K562 (cell line): ENCODE measurements around the gene SPG21. TPM values are rescaled to one million over a fixed set of nuclear protein-coding genes. Genes with fewer than 3 reads are reported as not detected.

ENCODE experiments used
- BHLHE40 ChIP-seq: IDR thresholded peaks from 2 replicates; pipeline ENCODE4 v1.6.1; 2011; ENCODE audit warnings: low read length, improper control_type of control experiment
- C11orf30 ChIP-seq: fragments of 450-650 bp; IDR thresholded peaks from 2 replicates; pipeline ENCODE4 v1.6.1; 2016; ENCODE audit warnings: low read depth, mild to moderate bottlenecking
- CBX1 ChIP-seq: sonication (generic); IDR thresholded peaks from 2 replicates; pipeline ENCODE4 v1.6.1; 2016; ENCODE audit warnings: antibody characterized with exemption, low read depth, mild to moderate bottlenecking
- CREM ChIP-seq: IDR thresholded peaks from 2 replicates; pipeline ENCODE4 v1.6.1; 2014; ENCODE audit warnings: antibody characterized with exemption, low read depth
- CSDE1 ChIP-seq, 2 experiments: fragments of 450-650 bp; IDR thresholded peaks; 2 replicates each; pipeline ENCODE4 v1.6.1; 2016; ENCODE audit warnings: mild to moderate bottlenecking in 1 of 2
- EHMT2 ChIP-seq: fragments of 450-650 bp; IDR thresholded peaks from 2 replicates; pipeline ENCODE4 v1.6.1; 2018; ENCODE audit warnings: antibody characterized with exemption
- ELF1 ChIP-seq: fragments of 200-800 bp; sonication (Bioruptor generic); IDR thresholded peaks from 2 replicates; pipeline ENCODE4 v1.6.1; 2016; ENCODE audit warnings: missing genetic modification characterization, missing compliant biosample characterization
- KAT8 ChIP-seq: fragments of 450-650 bp; IDR thresholded peaks from 2 replicates; pipeline ENCODE4 v1.6.1; 2016; ENCODE audit warnings: low read depth, mild to moderate bottlenecking
- PHB2 ChIP-seq: fragments of 450-650 bp; IDR thresholded peaks from 2 replicates; pipeline ENCODE4 v1.6.1; 2017; ENCODE audit warnings: low read depth
- PHF8 ChIP-seq: fragments of 200-600 bp; sonication (generic); IDR thresholded peaks from 2 replicates; pipeline ENCODE4 v1.6.1; 2012; ENCODE audit warnings: mixed run types, mild to moderate bottlenecking, inconsistent platforms, low read length, moderate library complexity, borderline replicate concordance
- RAD21 ChIP-seq, 2 experiments: fragments of 250-450 bp in 1 of 2; fragments of 450-650 bp in 1 of 2; sonication (Bioruptor Pico) in 1 of 2; formaldehyde crosslinking in 1 of 2; IDR thresholded peaks in 1 of 2; conservative IDR thresholded peaks in 1 of 2; 2 replicates each; pipeline versions ENCODE4 v1.4.0 to v1.8.0; 2020 to 2022; ENCODE audit warnings: mild to moderate bottlenecking in 2 of 2, moderate library complexity in 1 of 2
- SUPT5H ChIP-seq: fragments of 450-650 bp; IDR thresholded peaks from 2 replicates; pipeline ENCODE4 v1.6.1; 2016
- TARDBP ChIP-seq: fragments of 450-650 bp; IDR thresholded peaks from 2 replicates; pipeline ENCODE4 v1.6.1; 2016
- TOE1 ChIP-seq, 2 experiments: fragments of 450-650 bp in 1 of 2; sonication (generic) in 1 of 2; formaldehyde crosslinking in 1 of 2; IDR thresholded peaks; 2 replicates each; pipeline versions ENCODE4 v1.7.1 to v1.8.0; 2016 to 2022; ENCODE audit warnings: borderline replicate concordance in 2 of 2, mild to moderate bottlenecking in 2 of 2, antibody characterized with exemption in 1 of 2, inconsistent platforms in 1 of 2, low read depth in 1 of 2, missing genetic modification reagents in 1 of 2, moderate library complexity in 1 of 2
- polyA plus RNA-seq, 8 experiments: library from polyadenylated mRNA; depleted of rRNA in 4 of 8; stranded (reverse) in 5 of 8; unstranded in 3 of 8; fragments of >200 nt; fragmentation: Nextera tagmentation in 2 of 8; fragmentation: Illumina TruSeq in 1 of 8; extraction: Ambion mirVana in 2 of 8; extraction: Trizol in 1 of 8; gene quantifications; 2 replicates each; pipeline versions ENCODE4 v1.2.1 to v1.2.3, GENCODE V29; 2011 to 2014; ENCODE audit warnings: inconsistent platforms in 1 of 8, missing spikeins in 1 of 8
- total RNA-seq, 7 experiments: library from RNA; depleted of rRNA in 6 of 7; stranded (reverse); fragments of >200 nt in 6 of 7; fragmentation: Illumina TruSeq in 2 of 7; extraction: Trizol in 2 of 7; gene quantifications; 2 replicates each; pipeline versions ENCODE4 v1.2.1 to v1.2.3, GENCODE V29; 2011 to 2021; ENCODE audit warnings: low replicate concordance in 1 of 7
- TF ChIP-seq, protein P1 (sequence below): fragments of 450-650 bp; IDR thresholded peaks from 2 replicates; pipeline ENCODE4 v1.6.1; 2016; ENCODE audit warnings: mild to moderate bottlenecking, moderate library complexity
- TF ChIP-seq, protein P2 (sequence below): sonication (generic); formaldehyde crosslinking; IDR thresholded peaks from 2 replicates; pipeline ENCODE4 v1.9.0; 2022; ENCODE audit warnings: mild to moderate bottlenecking, missing genetic modification reagents

SPG21 gene
- total and polyA plus RNA-seq, 9 of the 15 experiments (the other 6 are each of a cell fraction or from before 2014, with no cell fraction given) = 22.8 to 98.8 (median 65.1) TPM

DNA sequence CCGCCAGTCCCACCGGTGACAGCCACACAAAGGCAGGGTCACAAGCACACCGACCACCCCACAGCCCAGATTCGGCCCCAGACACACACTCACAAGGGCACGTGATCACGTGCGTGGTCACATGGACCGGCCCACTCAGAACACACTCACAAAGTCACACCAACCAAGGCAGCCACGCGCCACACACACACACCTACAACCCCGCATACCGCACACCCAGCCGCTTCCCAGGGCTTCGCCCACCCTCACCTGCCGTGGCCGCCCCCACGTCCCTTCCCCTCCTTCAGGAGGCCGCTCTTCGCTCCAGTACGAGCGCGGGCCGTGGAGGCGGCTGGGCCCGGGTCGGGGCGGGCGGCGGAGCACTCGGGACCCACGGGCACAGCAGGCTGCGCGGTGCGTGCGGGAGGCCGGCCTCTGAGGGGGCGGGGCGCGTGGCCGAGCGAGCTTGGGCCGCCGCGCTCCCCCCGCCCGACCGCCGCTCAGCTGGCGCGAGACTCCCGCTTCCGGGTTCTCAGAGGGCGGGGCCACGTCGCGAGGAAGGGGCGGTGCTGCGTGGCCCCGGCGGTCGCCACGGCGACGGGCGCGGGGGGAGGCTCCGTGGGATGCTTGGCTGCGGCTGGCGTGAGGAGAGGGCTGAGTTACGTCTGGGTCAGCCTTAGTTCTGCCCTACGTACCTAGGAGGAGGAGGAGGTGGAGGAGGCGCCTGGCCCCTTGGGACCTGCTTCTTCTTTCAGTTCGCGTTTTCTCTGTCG, at the start of gene SPG21 (continued):
- TF ChIP-seq CBX1 = 0 out of 2 replicates have a peak, but pooled peaks have one; percentile 18
- peak; percentile 86; the same call in 1 of the 2 replicates for TF ChIP-seq TARDBP
- TF ChIP-seq, protein P1, sequence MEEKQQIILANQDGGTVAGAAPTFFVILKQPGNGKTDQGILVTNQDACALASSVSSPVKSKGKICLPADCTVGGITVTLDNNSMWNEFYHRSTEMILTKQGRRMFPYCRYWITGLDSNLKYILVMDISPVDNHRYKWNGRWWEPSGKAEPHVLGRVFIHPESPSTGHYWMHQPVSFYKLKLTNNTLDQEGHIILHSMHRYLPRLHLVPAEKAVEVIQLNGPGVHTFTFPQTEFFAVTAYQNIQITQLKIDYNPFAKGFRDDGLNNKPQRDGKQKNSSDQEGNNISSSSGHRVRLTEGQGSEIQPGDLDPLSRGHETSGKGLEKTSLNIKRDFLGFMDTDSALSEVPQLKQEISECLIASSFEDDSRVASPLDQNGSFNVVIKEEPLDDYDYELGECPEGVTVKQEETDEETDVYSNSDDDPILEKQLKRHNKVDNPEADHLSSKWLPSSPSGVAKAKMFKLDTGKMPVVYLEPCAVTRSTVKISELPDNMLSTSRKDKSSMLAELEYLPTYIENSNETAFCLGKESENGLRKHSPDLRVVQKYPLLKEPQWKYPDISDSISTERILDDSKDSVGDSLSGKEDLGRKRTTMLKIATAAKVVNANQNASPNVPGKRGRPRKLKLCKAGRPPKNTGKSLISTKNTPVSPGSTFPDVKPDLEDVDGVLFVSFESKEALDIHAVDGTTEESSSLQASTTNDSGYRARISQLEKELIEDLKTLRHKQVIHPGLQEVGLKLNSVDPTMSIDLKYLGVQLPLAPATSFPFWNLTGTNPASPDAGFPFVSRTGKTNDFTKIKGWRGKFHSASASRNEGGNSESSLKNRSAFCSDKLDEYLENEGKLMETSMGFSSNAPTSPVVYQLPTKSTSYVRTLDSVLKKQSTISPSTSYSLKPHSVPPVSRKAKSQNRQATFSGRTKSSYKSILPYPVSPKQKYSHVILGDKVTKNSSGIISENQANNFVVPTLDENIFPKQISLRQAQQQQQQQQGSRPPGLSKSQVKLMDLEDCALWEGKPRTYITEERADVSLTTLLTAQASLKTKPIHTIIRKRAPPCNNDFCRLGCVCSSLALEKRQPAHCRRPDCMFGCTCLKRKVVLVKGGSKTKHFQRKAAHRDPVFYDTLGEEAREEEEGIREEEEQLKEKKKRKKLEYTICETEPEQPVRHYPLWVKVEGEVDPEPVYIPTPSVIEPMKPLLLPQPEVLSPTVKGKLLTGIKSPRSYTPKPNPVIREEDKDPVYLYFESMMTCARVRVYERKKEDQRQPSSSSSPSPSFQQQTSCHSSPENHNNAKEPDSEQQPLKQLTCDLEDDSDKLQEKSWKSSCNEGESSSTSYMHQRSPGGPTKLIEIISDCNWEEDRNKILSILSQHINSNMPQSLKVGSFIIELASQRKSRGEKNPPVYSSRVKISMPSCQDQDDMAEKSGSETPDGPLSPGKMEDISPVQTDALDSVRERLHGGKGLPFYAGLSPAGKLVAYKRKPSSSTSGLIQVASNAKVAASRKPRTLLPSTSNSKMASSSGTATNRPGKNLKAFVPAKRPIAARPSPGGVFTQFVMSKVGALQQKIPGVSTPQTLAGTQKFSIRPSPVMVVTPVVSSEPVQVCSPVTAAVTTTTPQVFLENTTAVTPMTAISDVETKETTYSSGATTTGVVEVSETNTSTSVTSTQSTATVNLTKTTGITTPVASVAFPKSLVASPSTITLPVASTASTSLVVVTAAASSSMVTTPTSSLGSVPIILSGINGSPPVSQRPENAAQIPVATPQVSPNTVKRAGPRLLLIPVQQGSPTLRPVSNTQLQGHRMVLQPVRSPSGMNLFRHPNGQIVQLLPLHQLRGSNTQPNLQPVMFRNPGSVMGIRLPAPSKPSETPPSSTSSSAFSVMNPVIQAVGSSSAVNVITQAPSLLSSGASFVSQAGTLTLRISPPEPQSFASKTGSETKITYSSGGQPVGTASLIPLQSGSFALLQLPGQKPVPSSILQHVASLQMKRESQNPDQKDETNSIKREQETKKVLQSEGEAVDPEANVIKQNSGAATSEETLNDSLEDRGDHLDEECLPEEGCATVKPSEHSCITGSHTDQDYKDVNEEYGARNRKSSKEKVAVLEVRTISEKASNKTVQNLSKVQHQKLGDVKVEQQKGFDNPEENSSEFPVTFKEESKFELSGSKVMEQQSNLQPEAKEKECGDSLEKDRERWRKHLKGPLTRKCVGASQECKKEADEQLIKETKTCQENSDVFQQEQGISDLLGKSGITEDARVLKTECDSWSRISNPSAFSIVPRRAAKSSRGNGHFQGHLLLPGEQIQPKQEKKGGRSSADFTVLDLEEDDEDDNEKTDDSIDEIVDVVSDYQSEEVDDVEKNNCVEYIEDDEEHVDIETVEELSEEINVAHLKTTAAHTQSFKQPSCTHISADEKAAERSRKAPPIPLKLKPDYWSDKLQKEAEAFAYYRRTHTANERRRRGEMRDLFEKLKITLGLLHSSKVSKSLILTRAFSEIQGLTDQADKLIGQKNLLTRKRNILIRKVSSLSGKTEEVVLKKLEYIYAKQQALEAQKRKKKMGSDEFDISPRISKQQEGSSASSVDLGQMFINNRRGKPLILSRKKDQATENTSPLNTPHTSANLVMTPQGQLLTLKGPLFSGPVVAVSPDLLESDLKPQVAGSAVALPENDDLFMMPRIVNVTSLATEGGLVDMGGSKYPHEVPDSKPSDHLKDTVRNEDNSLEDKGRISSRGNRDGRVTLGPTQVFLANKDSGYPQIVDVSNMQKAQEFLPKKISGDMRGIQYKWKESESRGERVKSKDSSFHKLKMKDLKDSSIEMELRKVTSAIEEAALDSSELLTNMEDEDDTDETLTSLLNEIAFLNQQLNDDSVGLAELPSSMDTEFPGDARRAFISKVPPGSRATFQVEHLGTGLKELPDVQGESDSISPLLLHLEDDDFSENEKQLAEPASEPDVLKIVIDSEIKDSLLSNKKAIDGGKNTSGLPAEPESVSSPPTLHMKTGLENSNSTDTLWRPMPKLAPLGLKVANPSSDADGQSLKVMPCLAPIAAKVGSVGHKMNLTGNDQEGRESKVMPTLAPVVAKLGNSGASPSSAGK = peak; percentile 74
- TF ChIP-seq CREM = peak; percentile 72
- TF ChIP-seq, protein P2, sequence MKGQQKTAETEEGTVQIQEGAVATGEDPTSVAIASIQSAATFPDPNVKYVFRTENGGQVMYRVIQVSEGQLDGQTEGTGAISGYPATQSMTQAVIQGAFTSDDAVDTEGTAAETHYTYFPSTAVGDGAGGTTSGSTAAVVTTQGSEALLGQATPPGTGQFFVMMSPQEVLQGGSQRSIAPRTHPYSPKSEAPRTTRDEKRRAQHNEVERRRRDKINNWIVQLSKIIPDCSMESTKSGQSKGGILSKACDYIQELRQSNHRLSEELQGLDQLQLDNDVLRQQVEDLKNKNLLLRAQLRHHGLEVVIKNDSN (CRISPR knock-in tag) = peak; percentile 96
- no peak for TF ChIP-seq EHMT2
- peak; percentile 99 for TF ChIP-seq ELF1
- peak in 1 of 2 experiments; percentile 83; a peak in 1 of 4 replicates for TF ChIP-seq CSDE1 (IDR thresholded peaks at IDR 0.05)
- peak; percentile 95 for TF ChIP-seq TOE1 (IDR thresholded peaks at IDR 0.05; ENCODE audit: borderline replicate concordance)
- TF ChIP-seq TOE1 (CRISPR knock-in tag; IDR thresholded peaks at IDR 0.05; ENCODE audit: borderline replicate concordance, low read depth) = peak; percentile 75; the same call in 1 of the 2 replicates
- TF ChIP-seq C11orf30 = peak; percentile 27; the same call in 1 of the 2 replicates
- no peak for TF ChIP-seq RAD21 (CRISPR knock-in tag; conservative IDR thresholded peaks at IDR 0.05 in 1 of 2, IDR thresholded peaks at IDR 0.05 in 1 of 2)
- peak; percentile 82; the same call in 1 of the 2 replicates for TF ChIP-seq PHF8
- TF ChIP-seq SUPT5H = peak; percentile 65; the same call in 1 of the 2 replicates
- peak; percentile 95 for TF ChIP-seq BHLHE40
- TF ChIP-seq KAT8 = no peak
- TF ChIP-seq PHB2 = no peak
